Large intestine (tissue), 12 donors: ENCODE results near the gene TMEM239. TPM values are rescaled to one million over a fixed set of nuclear protein-coding genes. Genes with fewer than 3 reads are reported as not detected.
"Not testable (repeated sequence)": the region's sequence is repeated elsewhere in the genome, so short reads cannot be mapped to it uniquely, and the experiment has no call there.

ENCODE experiments used
- DNase-seq, 2 donors: peaks; one replicate each; pipeline versions ENCODE4 v3.0.0 to v3.0.0-alpha.2; 2013
- H3K27ac ChIP-seq: one replicate; pipeline ENCODE4 v1.5.1; 2013; ENCODE audit warnings: low read length
- H3K27me3 ChIP-seq: 2 replicates; pipeline ENCODE4 v1.6.1; 2013; ENCODE audit warnings: low read length; ENCODE audit not compliant: control insufficient read depth, insufficient read depth
- H3K36me3 ChIP-seq: 2 replicates; pipeline ENCODE4 v1.6.1; 2013; ENCODE audit warnings: low read length; ENCODE audit not compliant: control insufficient read depth, insufficient read depth
- H3K4me1 ChIP-seq: one replicate; pipeline ENCODE4 v1.6.1; 2013; ENCODE audit warnings: low read length; ENCODE audit not compliant: control insufficient read depth, insufficient read depth
- H3K4me3 ChIP-seq: one replicate; pipeline ENCODE4 v1.5.1; 2013; ENCODE audit warnings: low read length
- H3K9me3 ChIP-seq: one replicate; pipeline ENCODE4 v1.6.1; 2013; ENCODE audit warnings: mild to moderate bottlenecking, low read depth, low read length, moderate library complexity; ENCODE audit not compliant: control insufficient read depth
- WGBS: methylation state at CpG from one replicate; pipeline ENCODE4 v1.1.5; 2013; ENCODE audit warnings: low lambda C conversion rate; ENCODE audit not compliant: insufficient coverage; 5-methylcytosine and 5-hydroxymethylcytosine counted together
- long read RNA-seq, 11 donors: transcript quantifications; one replicate each; lab custom pipeline, GENCODE V29; 2026
- polyA plus RNA-seq: library from polyadenylated mRNA; unstranded; fragments of 120-200 nt; gene quantifications from one replicate; pipeline ENCODE4 v1.2.1, GENCODE V29; 2013

TMEM239 gene
- polyA plus RNA-seq: 0.01 TPM
- long read RNA-seq, donor 1: 0 reads
- long read RNA-seq, donor 2: 0 reads
- long read RNA-seq, donor 3: 0 reads
- long read RNA-seq, donor 4: 0 reads
- long read RNA-seq, donor 5: 0 reads
- long read RNA-seq, donor 6: 0 reads
- long read RNA-seq, donor 7: 0 reads
- long read RNA-seq, donor 8: 0 reads
- long read RNA-seq, donor 9: 0 reads
- long read RNA-seq, donor 10: 0 reads
- long read RNA-seq, donor 11: 0 reads

DNA sequence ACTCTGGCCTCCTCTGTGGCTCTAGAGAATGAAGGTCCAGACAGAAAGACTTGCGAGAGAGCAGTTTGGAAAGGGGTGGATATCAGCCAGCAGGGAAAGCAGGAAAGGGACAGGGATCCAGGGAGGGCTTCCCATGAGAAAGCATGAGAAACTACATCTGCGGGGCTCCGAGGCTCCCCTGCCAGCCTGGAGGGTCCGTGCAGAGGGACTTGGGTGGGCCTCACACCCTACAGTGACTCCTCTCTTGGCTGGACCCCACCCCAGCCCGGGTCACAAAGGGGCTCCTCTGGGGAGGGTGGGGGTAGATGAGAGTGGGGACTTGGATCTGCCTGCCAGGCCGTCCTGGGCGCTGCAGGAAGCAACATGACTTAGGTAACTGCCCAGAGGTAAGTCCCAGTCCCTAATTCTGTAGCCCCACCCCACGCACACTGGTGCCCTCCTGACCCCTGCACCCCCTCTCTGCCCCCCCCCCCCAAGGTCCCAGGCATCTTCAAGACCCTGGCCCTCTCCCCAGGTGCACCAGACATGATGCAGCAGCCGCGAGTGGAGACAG lies at the start of gene TMEM239:
Gene TMEM239, plus strand, starts transcription at position 335 of the 553 bp plus-strand sequence. Its CDS starts 191 bp downstream, at position 526.
- DNase-seq: no peak

DNA sequence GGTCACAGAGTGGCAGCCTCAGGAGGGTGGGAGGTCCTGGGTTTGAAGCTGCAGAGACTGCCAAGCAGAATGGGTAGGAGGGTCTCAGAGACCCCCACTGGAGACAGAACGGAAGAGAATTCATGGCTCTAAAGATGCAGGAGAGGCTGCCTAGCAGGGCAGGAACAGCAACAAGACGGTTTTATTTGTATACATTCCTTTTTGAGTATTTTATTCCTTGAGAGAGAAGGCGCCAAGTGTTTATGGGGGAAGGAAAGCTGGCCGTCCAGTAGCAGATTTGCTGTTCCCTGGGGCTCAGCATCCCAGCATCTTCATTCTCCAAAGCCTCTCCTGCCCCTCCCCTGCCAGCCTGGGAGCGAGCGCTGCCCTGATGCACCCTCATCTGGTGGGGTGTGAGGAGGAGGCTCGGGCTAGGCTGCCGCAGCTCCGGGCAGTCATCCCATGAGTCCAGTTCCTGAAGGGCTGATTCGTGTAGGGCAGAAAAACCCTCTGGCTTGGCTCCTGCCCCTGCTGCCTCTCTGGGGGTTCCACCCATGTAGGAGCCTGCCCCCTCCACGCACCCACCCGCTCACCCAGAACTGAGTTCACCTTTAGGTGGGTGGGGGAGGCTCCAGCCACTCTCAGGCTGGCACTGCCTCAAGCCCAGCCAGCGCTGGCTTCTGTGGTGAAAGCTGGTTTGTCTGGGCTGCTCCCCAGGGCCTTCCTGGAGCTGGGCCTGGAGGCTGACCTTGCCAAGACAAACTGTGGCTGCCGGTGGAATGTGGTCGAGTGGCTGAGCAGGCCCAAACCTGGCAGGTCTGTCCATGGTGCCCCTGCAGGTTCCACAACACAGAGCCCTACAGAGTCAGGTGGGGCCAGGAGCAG lies 48.2 kb upstream of the TMEM239 start:
- H3K36me3 ChIP-seq: no peaks in the 10 kb centered on the region
- no CpG with 5 or more reads among the region's 15 CpGs for WGBS
- no peaks in the 10 kb centered on the region for H3K4me1 ChIP-seq
- H3K9me3 ChIP-seq: no peaks in the 10 kb centered on the region
- no peak for DNase-seq
- no peak overlapping the region for H3K4me3 ChIP-seq
- H3K27ac ChIP-seq: no peak overlapping the region
- peaks cover 16% of the 10 kb centered on the region for H3K27me3 ChIP-seq

More for the DNA sequence above, at the start of gene TMEM239:
- no peaks in the 10 kb centered on the region for H3K36me3 ChIP-seq
- H3K4me3 ChIP-seq: no peak within 1 kb of the TSS
- H3K27ac ChIP-seq: no peak within 1 kb of the TSS
- WGBS: no CpG with 5 or more reads among the region's 10 CpGs
- no peaks in the 10 kb centered on the region for H3K9me3 ChIP-seq
- peaks cover 25% of the 10 kb centered on the region for H3K27me3 ChIP-seq
- H3K4me1 ChIP-seq: peaks cover 3% of the 10 kb centered on the region

DNA sequence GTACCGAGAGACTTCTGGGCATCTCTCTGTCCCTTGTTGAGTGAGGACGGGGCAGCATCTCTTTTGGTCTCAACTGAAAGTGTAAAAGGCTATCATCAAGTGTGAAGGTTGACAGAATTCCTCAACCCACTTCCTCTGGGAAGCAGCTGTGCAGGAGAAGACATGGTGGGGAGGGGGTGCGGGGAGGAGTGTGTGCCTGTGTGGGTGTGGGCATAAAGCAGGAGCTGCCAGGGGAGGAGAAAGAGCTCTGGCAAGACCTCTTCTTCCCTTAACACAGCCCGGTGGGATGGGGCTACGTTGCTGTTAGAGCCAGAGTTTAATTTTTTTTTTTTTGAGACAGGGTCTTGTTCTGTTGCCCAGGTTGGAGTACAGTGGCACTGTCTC lies 47.5 kb upstream of the TMEM239 start:
- H3K36me3 ChIP-seq: no peaks in the 10 kb centered on the region
- H3K9me3 ChIP-seq: no peaks in the 10 kb centered on the region
- no CpG with 5 or more reads among the region's 5 CpGs for WGBS
- no peaks in the 10 kb centered on the region for H3K4me1 ChIP-seq
- no peak overlapping the region for H3K27ac ChIP-seq
- H3K4me3 ChIP-seq: no peak overlapping the region
- DNase-seq: no peak
- H3K27me3 ChIP-seq: peaks cover 16% of the 10 kb centered on the region

GRCh38 chr20:2770091-2770490 lies 46.1 kb upstream of the TMEM239 start:
- not testable (repeated sequence) for H3K4me3 ChIP-seq, H3K9me3 ChIP-seq, H3K27me3 ChIP-seq, H3K4me1 ChIP-seq, DNase-seq, H3K27ac ChIP-seq, H3K36me3 ChIP-seq
- no CpG with 5 or more reads among the region's 12 CpGs for WGBS

DNA sequence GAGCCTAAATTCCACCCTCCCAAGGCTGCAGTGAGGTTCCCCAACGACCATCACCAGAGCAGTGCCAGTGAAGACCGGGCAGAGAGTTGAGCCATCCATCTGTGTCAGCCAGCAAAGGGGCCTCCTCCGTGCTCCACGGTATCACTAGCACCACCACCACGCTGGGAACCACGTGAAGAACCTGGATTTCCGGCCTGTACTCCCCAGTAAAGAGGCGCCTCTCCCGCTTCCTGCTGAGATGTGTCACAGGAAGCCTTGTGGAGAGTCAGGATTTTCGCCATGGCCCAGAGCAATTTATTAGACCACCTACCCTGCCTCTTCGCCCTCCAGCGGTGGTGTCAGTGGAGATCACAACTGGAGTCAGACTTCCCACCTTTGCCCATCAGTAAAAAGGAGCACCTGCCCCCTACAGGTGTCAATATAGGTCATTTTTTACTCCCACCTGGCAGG lies 44.5 kb upstream of the TMEM239 start:
- Histone ChIP-seq H3K27ac (no peak overlapping the region), H3K4me3 (no peak overlapping the region), H3K27me3 (peaks cover 10% of the 10 kb centered on the region), H3K4me1 (no peaks in the 10 kb centered on the region), H3K36me3 (no peaks in the 10 kb centered on the region), H3K9me3 (no peaks in the 10 kb centered on the region)
- WGBS: no CpG with 5 or more reads among the region's 12 CpGs
- no peak for DNase-seq

GRCh38 chr20:2773812-2774211 lies 42.4 kb upstream of the TMEM239 start:
- WGBS: 100% methylated on average over 1 of the region's 9 CpGs
- Histone ChIP-seq H3K9me3 (no peaks in the 10 kb centered on the region), H3K4me3 (no peak overlapping the region), H3K4me1 (no peaks in the 10 kb centered on the region), H3K27ac (no peak overlapping the region), H3K36me3 (no peaks in the 10 kb centered on the region), H3K27me3 (no peaks in the 10 kb centered on the region)
- DNase-seq: no peak

GRCh38 chr20:2775139-2775538 lies 41.0 kb upstream of the TMEM239 start:
- no peak for DNase-seq
- no peaks in the 10 kb centered on the region for H3K9me3 ChIP-seq
- H3K4me1 ChIP-seq: no peaks in the 10 kb centered on the region
- H3K27ac ChIP-seq: no peak overlapping the region
- H3K27me3 ChIP-seq: no peaks in the 10 kb centered on the region
- WGBS: no CpG with 5 or more reads among the region's 3 CpGs
- no peaks in the 10 kb centered on the region for H3K36me3 ChIP-seq
- H3K4me3 ChIP-seq: no peak overlapping the region

DNA sequence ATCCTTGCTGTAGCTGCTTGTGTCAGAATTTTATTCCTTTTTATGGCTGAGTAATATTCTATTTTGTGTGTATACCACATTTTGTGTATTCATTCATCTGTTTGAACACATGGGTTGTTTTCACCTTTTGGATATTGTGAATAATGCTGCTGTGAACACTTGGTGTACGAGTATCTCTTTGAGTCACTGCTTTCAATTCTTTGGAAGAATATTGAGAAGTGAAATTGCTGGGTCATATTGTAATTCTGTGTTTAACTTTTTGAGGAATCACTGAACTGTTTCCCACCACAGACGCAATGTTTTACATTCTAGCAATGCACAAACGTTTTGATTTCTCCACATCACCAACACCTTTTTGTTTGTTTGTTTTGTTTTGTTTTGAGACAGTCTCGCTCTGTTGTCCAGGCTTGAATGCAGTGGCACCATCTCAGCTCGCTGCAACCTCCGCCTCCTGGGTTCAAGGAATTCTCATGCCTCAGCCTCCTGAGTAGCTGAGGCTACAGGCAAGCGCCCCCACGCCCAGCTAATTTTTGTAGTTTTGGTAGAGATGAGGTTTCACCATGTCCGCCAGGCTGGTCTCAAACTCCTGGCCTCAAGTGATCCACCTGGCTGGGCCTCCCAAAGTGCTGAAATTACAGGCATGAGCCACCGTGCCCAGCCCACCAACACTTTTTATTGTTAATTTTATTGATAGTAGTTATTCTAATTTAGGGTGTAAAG lies 37.4 kb upstream of the TMEM239 start:
- H3K9me3 ChIP-seq: no peaks in the 10 kb centered on the region
- no peak overlapping the region for H3K27ac ChIP-seq
- H3K4me1 ChIP-seq: no peaks in the 10 kb centered on the region
- H3K27me3 ChIP-seq: peaks cover 5% of the 10 kb centered on the region
- DNase-seq: no peak
- H3K4me3 ChIP-seq: no peak overlapping the region
- 80% methylated on average over 1 of the region's 10 CpGs for WGBS
- no peaks in the 10 kb centered on the region for H3K36me3 ChIP-seq

- Histone ChIP-seq H3K27me3 (peaks cover 5% of the 10 kb centered on the region), H3K36me3 (no peaks in the 10 kb centered on the region), H3K4me3 (no peak overlapping the region), H3K9me3 (no peaks in the 10 kb centered on the region), H3K4me1 (no peaks in the 10 kb centered on the region), H3K27ac (no peak overlapping the region)
- no peak for DNase-seq
- WGBS: 63% methylated on average over 2 of the region's 3 CpGs
Measured at GRCh38 chr20:2780948-2781347, 35.2 kb upstream of the TMEM239 start.

DNA sequence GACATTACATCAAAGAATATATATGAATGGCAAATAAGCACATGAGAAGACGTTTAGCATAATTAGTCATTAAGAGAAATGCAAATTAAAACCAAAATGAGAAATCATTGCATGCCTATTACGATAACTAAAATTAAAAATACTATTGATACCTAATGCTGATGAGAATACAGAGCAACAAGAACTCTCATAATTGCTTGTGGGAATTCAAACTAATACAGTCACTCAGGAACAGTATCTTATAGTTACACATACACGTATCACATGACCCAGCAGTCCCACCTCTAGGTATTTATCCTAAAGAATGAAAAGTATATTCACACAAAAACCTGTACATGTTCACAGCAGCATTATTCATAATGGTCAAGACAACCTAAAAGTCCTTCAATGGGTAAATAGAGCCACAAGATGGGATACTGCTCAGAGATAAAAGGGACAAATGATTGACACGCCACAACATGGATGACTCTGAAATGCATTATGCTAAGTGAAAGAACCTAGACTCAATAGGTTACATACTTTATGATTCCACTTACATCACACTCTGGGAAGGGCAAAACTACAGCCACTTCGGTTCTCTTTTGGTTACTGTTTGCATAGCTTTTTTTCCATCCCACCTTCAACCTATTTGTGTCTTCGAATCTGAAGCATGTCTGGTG lies 32.1 kb upstream of the TMEM239 start:
- Histone ChIP-seq H3K27me3 (peaks cover 5% of the 10 kb centered on the region), H3K27ac (no peak overlapping the region), H3K4me1 (no peaks in the 10 kb centered on the region), H3K36me3 (no peaks in the 10 kb centered on the region), H3K9me3 (no peaks in the 10 kb centered on the region), H3K4me3 (no peak overlapping the region)
- no peak for DNase-seq
- 87% methylated on average over 5 of the region's 6 CpGs for WGBS
